ENCODE data around the gene BACE1.

BACE1 gene

DNA sequence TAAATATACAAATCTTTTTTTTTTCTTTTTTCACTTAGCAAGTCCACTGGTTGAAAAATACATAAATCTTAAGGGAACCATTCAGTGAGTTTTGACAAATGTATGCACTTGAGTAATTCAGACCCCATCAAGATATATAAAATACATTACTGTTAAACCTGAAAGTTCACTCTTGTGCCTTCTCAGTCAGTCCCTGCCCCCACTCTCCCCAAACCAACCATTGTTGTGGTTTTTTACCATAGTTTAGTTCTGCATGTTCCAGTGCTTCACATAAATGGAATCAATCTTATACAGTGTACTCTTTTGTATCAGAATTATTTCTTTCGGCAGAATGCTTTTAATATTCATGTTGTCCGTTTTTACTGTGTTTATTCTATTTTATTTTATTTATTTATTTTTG lies 57.5 kb downstream of the BACE1 start:
- no peak overlapping the region for H3K27ac ChIP-seq (ENCODE audit: low read depth, low read length, poor library complexity, severe bottlenecking)
- no peaks in the 10 kb centered on the region for H3F3A ChIP-seq (ENCODE audit: insufficient read depth, low read length)
- no peaks in the 10 kb centered on the region for H4K20me1 ChIP-seq (ENCODE audit: insufficient read depth, low read length)
- TF ChIP-seq EZH2 (IDR thresholded peaks at IDR 0.05; ENCODE audit: borderline replicate concordance, low read length), result no peak
- TF ChIP-seq, protein P1, sequence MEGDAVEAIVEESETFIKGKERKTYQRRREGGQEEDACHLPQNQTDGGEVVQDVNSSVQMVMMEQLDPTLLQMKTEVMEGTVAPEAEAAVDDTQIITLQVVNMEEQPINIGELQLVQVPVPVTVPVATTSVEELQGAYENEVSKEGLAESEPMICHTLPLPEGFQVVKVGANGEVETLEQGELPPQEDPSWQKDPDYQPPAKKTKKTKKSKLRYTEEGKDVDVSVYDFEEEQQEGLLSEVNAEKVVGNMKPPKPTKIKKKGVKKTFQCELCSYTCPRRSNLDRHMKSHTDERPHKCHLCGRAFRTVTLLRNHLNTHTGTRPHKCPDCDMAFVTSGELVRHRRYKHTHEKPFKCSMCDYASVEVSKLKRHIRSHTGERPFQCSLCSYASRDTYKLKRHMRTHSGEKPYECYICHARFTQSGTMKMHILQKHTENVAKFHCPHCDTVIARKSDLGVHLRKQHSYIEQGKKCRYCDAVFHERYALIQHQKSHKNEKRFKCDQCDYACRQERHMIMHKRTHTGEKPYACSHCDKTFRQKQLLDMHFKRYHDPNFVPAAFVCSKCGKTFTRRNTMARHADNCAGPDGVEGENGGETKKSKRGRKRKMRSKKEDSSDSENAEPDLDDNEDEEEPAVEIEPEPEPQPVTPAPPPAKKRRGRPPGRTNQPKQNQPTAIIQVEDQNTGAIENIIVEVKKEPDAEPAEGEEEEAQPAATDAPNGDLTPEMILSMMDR (IDR thresholded peaks at IDR 0.05; ENCODE audit: low read length), result no peak
- no peaks in the 10 kb centered on the region for H3K9me3 ChIP-seq (ENCODE audit: low read length)
- H3K4me2 ChIP-seq (ENCODE audit: low read length), result no peak overlapping the region
- H3K9ac ChIP-seq (ENCODE audit: low read length), result no peak overlapping the region
- no peaks in the 10 kb centered on the region for H3K4me1 ChIP-seq (ENCODE audit: insufficient read depth, low read length, severe bottlenecking)
- no peaks in the 10 kb centered on the region for H3K27me3 ChIP-seq (ENCODE audit: insufficient read depth, low read length)
- H3K36me3 ChIP-seq (ENCODE audit: insufficient read depth, low read length), result no peaks in the 10 kb centered on the region
- H3K9me2 ChIP-seq (ENCODE audit: low read depth, low read length), result no peaks in the 10 kb centered on the region
- H3K79me2 ChIP-seq (ENCODE audit: insufficient read depth, low read length), result no peaks in the 10 kb centered on the region
- H3K4me3 ChIP-seq (ENCODE audit: low read depth, low read length, poor library complexity, severe bottlenecking), result no peak overlapping the region
- H2AFZ ChIP-seq (ENCODE audit: low read length), result no peak overlapping the region

DNA sequence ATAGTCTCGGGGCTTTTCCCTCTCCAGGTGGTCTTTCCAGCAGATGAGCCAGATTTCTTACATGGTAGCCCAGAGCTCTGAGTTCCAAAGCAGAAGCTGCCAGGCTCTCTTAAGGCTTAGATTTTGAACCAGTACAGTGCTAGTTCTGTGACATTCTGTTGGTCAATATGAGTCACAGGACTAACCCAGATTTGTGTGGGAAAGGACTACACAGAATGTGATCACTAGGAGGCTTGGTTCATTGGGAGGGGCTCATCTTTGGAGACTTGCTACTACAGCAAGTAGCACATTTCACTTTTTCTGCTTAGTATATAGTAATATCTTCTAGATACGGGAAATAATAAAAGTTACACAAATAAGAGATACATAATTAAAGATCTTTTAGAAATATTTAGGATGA lies 59.5 kb downstream of the BACE1 start:
- Histone ChIP-seq H3K4me1 (ENCODE audit: insufficient read depth, low read length, severe bottlenecking) (no peaks in the 10 kb centered on the region), H3F3A (ENCODE audit: insufficient read depth, low read length) (no peaks in the 10 kb centered on the region), H3K4me2 (ENCODE audit: low read length) (no peak overlapping the region), H3K4me3 (ENCODE audit: low read depth, low read length, poor library complexity, severe bottlenecking) (no peak overlapping the region), H3K9ac (ENCODE audit: low read length) (no peak overlapping the region), H2AFZ (ENCODE audit: low read length) (no peak overlapping the region), H3K27me3 (ENCODE audit: insufficient read depth, low read length) (no peaks in the 10 kb centered on the region), H4K20me1 (ENCODE audit: insufficient read depth, low read length) (no peaks in the 10 kb centered on the region), H3K9me3 (ENCODE audit: low read length) (no peaks in the 10 kb centered on the region), H3K79me2 (ENCODE audit: insufficient read depth, low read length) (no peaks in the 10 kb centered on the region), H3K36me3 (ENCODE audit: insufficient read depth, low read length) (no peaks in the 10 kb centered on the region), H3K9me2 (ENCODE audit: low read depth, low read length) (no peaks in the 10 kb centered on the region), H3K27ac (ENCODE audit: low read depth, low read length, poor library complexity, severe bottlenecking) (no peak overlapping the region)
- no peak for TF ChIP-seq EZH2 (IDR thresholded peaks at IDR 0.05; ENCODE audit: borderline replicate concordance, low read length)
- TF ChIP-seq, protein P1 (IDR thresholded peaks at IDR 0.05; ENCODE audit: low read length), result no peak

DNA sequence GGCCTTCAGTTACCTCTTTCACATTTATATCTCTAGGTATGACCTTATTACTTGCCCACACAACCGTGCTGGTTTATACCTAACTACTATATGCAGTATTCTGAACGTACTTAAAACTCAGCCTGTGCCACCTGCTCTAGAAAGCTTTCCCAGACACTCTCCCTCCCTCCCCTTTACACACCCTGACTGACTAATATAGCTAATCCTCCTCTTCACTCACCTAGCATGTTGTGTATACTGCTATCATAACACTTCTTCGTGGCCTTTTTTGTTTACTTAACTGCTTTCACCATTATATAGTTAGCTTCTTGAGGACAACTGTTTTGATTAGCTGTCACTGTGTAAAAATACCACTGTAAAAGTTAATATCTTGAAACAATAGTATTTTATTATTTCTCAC lies 60.1 kb downstream of the BACE1 start:
- H3K27me3 ChIP-seq (ENCODE audit: insufficient read depth, low read length), result no peaks in the 10 kb centered on the region
- H3K4me2 ChIP-seq (ENCODE audit: low read length), result no peak overlapping the region
- no peak overlapping the region for H3K27ac ChIP-seq (ENCODE audit: low read depth, low read length, poor library complexity, severe bottlenecking)
- H2AFZ ChIP-seq (ENCODE audit: low read length), result no peak overlapping the region
- no peak overlapping the region for H3K4me3 ChIP-seq (ENCODE audit: low read depth, low read length, poor library complexity, severe bottlenecking)
- no peaks in the 10 kb centered on the region for H3K79me2 ChIP-seq (ENCODE audit: insufficient read depth, low read length)
- H3K9me2 ChIP-seq (ENCODE audit: low read depth, low read length), result no peaks in the 10 kb centered on the region
- H4K20me1 ChIP-seq (ENCODE audit: insufficient read depth, low read length), result no peaks in the 10 kb centered on the region
- TF ChIP-seq, protein P1 (IDR thresholded peaks at IDR 0.05; ENCODE audit: low read length), result no peak
- TF ChIP-seq EZH2 (IDR thresholded peaks at IDR 0.05; ENCODE audit: borderline replicate concordance, low read length), result no peak
- H3K9me3 ChIP-seq (ENCODE audit: low read length), result no peaks in the 10 kb centered on the region
- H3K36me3 ChIP-seq (ENCODE audit: insufficient read depth, low read length), result no peaks in the 10 kb centered on the region
- no peaks in the 10 kb centered on the region for H3F3A ChIP-seq (ENCODE audit: insufficient read depth, low read length)
- H3K4me1 ChIP-seq (ENCODE audit: insufficient read depth, low read length, severe bottlenecking), result no peaks in the 10 kb centered on the region
- no peak overlapping the region for H3K9ac ChIP-seq (ENCODE audit: low read length)

Measured in OCI-LY1 (cell line).